ENCODE measurements around the gene KCTD2. TPM values are rescaled to one million over a fixed set of nuclear protein-coding genes. Genes with fewer than 3 reads are reported as not detected.

Gene KCTD2
- total and polyA plus RNA-seq, 2 of the 13 experiments (the other 11 are each of a cell fraction or from before 2014, with no cell fraction given), result 28.3 to 32.6 TPM

GRCh38 chr17:75091855-75092327 is 44.9 kb downstream of the KCTD2 start:
- Histone ChIP-seq H3K36me3 (replicated peaks in 1 of 2; ENCODE audit: control insufficient read depth in 1 of 2, insufficient read depth in 2 of 2, low read length in 2 of 2) (no peaks in the 10 kb centered on the region), H3K4me3 (replicated peaks in 1 of 3; ENCODE audit: insufficient read depth in 1 of 3, low read depth in 2 of 3, low read length in 3 of 3) (peak overlapping the region; percentile 2 to 62 (median 28); a peak in 4 of 6 replicates), H4K20me1 (ENCODE audit: insufficient read depth, low read length) (no peaks in the 10 kb centered on the region; the same call in 1 of the 2 replicates), H3K27ac (ENCODE audit: extremely low read length, insufficient read depth, low read length) (no peak overlapping the region), H3K79me2 (ENCODE audit: insufficient read depth, low read length) (no peaks in the 10 kb centered on the region), H3K9me3 (ENCODE audit: low read length) (no peaks in the 10 kb centered on the region), H2AFZ (ENCODE audit: low read length) (no peak overlapping the region), H3K4me1 (ENCODE audit: insufficient read depth, low read length) (peaks cover 97% of the 10 kb centered on the region), H3K27me3 (ENCODE audit: control insufficient read depth in 1 of 2, insufficient read depth in 2 of 2, low read length in 2 of 2) (peaks cover 0 to 29% of the 10 kb centered on the region in 2 experiments; a peak in 2 of 5 replicates), H3K9ac (ENCODE audit: insufficient read depth, low read depth, low read length) (no peak overlapping the region; the same call in 1 of the 2 replicates), H3K4me2 (ENCODE audit: low read depth, low read length) (peak overlapping the region; percentile 83)
- no TSS peak for BruUV-seq (replicated peaks)
- POLR2A ChIA-PET, result interaction anchor here (0.7 to 3.4 kb wide), 17 partner anchors 11 to 107 kb away, joined by 3 to 19 read pairs (median 5); partner anchors contain the start of genes ARMC7, ATP5PD, KCTD2 and MRPL58
- in situ Hi-C loops (cut with HindIII; ENCODE audit: extremely low pct_ligation_motif_present, low pct_unique_long_range_greater_than_20kb) (no loop called here), intact Hi-C loops (cut with micrococcal nuclease; ENCODE audit: unreplicated experiment) (no loop called here)
- no peak for DNase-seq (ENCODE audit: low spot score)
- ATAC-seq, result no peak; the same call in 2 of the 3 replicates
- peak; percentile 44 for FAIRE-seq
- CTCF ChIA-PET (ENCODE audit: low intra/inter-chr PET ratio, low total read pairs), result interaction anchor here (0.9 kb wide), 1 partner anchor 131 kb away, joined by 4 read pairs; no protein-coding TSS in a partner anchor
- 29% methylated on average over 10 of the region's 10 CpGs for WGBS (ENCODE audit: low lambda C conversion rate)
- TF ChIP-seq HOXA9 (CRISPR knock-in tag; IDR thresholded peaks at IDR 0.05; ENCODE audit: borderline replicate concordance), result peak; percentile 20; the same call in 1 of the 2 replicates
- no peak for TF ChIP-seq MTA1 (CRISPR knock-in tag; IDR thresholded peaks at IDR 0.05; ENCODE audit: borderline replicate concordance)
- TF ChIP-seq ZNF589 (CRISPR knock-in tag; conservative IDR thresholded peaks at IDR 0.05), result 0 out of 2 replicates have a peak, but pooled peaks have one; percentile 39
- peak; percentile 98 for TF ChIP-seq ZNF646 (CRISPR knock-in tag; IDR thresholded peaks at IDR 0.05)
- no peak for TF ChIP-seq GMEB1 (CRISPR knock-in tag; IDR thresholded peaks at IDR 0.05; ENCODE audit: borderline replicate concordance)
- TF ChIP-seq FOXA1 (IDR thresholded peaks at IDR 0.05), result peak; percentile 30; the same call in 1 of the 2 replicates
- 0 out of 2 replicates have a peak, but pooled peaks have one; percentile 40 for TF ChIP-seq FOXA1 (CRISPR knock-in tag; IDR thresholded peaks at IDR 0.05)
- no peak; the same call in 1 of the 2 replicates for TF ChIP-seq FOXP1 (IDR thresholded peaks at IDR 0.05)
- no peak for TF ChIP-seq FOXP1 (CRISPR knock-in tag; IDR thresholded peaks at IDR 0.05)
- 0 out of 2 replicates have a peak, but pooled peaks have one; percentile 7 for TF ChIP-seq ZNF737 (CRISPR knock-in tag; IDR thresholded peaks at IDR 0.05; ENCODE audit: borderline replicate concordance)

Measured in HepG2 (cell line).